LNCaP clone FGC (cell line): Measurements from ENCODE around the gene PCDH1.
"Not testable (repeated sequence)": the region's sequence is repeated elsewhere in the genome, so short reads cannot be mapped to it uniquely, and the experiment has no call there.

Experiments used
- DNase-seq: peaks from one replicate; pipeline ENCODE4 v3.0.0-alpha.2; 2011; ENCODE audit warnings: low read depth
- H3K4me3 ChIP-seq: 2 replicates; pipeline ENCODE4 v1.5.1; 2011; ENCODE audit warnings: mild to moderate bottlenecking, low read depth, low read length, control low read depth
- CTCF ChIP-seq: IDR thresholded peaks from 2 replicates; pipeline ENCODE4 v1.5.1; 2012; ENCODE audit warnings: mild to moderate bottlenecking; ENCODE audit not compliant: control insufficient read depth, insufficient read depth; ENCODE audit errors: extremely low read depth

The PCDH1 gene

DNA sequence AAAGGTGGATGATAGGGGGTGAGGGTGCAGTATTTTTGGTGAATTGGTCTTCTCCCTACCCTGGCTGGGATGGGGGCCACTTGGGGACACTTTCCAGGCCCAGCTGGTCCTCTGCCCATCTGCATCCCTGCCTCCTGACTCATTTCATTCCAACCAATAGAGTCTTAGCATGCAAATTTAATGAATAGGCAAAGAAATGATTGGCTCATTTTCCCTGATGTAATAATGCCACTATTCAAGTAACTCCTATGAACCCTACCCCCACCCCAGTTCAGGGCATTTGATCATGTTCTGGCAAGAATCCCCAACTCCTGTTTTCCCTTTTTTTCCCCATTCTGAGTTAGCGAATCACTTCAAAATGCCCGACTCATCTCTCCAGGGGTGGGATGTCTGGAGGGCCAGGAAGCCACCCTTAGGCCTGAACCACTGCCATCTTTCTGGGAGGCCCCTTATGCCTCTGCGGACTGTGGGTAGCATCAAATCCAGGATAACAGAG, 56.7 kb downstream of the PCDH1 start:
- peak; percentile 19 for DNase-seq
- no peak overlapping the region for H3K4me3 ChIP-seq
- no peak for TF ChIP-seq CTCF

DNA sequence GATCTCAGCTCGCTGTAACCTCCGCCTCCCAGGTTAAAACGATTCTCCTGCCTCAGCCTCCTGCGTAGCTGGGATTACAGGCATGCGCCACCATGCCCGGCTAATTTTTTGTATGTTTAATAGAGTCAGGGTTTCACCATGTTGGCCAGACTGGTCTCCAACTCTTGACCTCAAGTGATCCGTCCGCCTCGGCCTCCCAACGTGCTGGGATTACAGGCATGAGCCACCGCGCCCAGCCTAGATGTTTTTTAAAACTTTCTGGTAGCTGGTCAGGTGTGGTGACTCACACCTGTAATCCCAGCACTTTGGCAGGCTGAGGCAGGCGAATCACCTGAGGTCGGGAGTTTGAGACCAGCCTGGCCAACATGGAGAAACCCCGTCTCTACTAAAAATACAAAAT, 57.5 kb downstream of the PCDH1 start:
- H3K4me3 ChIP-seq, DNase-seq: not testable (repeated sequence)

GRCh38 chr5:141817631-141818030, 60.6 kb downstream of the PCDH1 start:
- no peak overlapping the region for H3K4me3 ChIP-seq
- DNase-seq: no peak
- no peak for TF ChIP-seq CTCF

- H3K4me3 ChIP-seq: no peak overlapping the region
- TF ChIP-seq CTCF: no peak
- no peak for DNase-seq
Measured at GRCh38 chr5:141816598-141817399, 61.4 kb downstream of the PCDH1 start.

DNA sequence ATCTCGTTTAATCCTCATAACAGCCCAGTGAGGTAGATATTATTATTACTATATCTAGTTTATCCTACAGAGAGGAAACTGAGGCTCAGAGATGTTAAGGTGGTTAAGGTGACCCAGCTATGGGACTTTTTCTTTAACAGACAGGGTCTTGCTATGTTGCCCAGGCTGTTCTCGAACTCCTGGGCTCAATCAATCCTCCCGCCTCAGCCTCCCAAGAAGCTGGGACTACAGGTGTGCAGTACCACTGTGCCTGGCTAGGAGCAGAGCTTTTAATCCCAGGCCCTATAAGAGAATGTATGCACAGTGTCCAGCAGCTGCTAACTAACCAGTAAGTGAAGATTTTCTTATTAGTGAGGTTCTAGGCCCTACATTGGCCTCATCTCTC, 62.4 kb downstream of the PCDH1 start:
- no peak overlapping the region for H3K4me3 ChIP-seq
- no peak for DNase-seq
- TF ChIP-seq CTCF: no peak

- no peak for TF ChIP-seq CTCF
- no peak for DNase-seq
Measured at GRCh38 chr5:141815051-141815795, 63.0 kb downstream of the PCDH1 start.

More at GRCh38 chr5:141815051-141815795, 63.0 kb downstream of the PCDH1 start:
- H3K4me3 ChIP-seq: no peak overlapping the region
